ENCODE results near the gene SUSD3.

GRCh38 chr9:93111001-93111370 lies 52.5 kb downstream of the SUSD3 start:
- TF ChIP-seq POLR2AphosphoS5 (IDR thresholded peaks at IDR 0.05; ENCODE audit: borderline replicate concordance, low read depth, low read length) (no peak), EZH2 (IDR thresholded peaks at IDR 0.05) (no peak)
